Naive thymus-derived CD4-positive, alpha-beta T cell (primary cell): Measurements from ENCODE around the gene MCM7. TPM values are rescaled to one million over a fixed set of nuclear protein-coding genes. Genes with fewer than 3 reads are reported as not detected.

Experiments used
- ATAC-seq: fragments of 150-1000 bp; cut with Tn5 transposase; 2 replicates; pipeline ENCODE4 v1.10.0; 2021; ENCODE audit warnings: mild to moderate bottlenecking, moderate library complexity
- CTCF ChIA-PET: fragments of 350-600 bp; sonication (Branson Sonifier 250); formaldehyde crosslinking; loops from one replicate; lab custom pipeline; 2021; ENCODE audit warnings: antibody characterized with exemption; lab: Charles Lee
- POLR2A ChIA-PET: fragments of 350-600 bp; sonication (Branson Sonifier 250); formaldehyde crosslinking; loops from one replicate; lab custom pipeline; 2021; ENCODE audit warnings: antibody characterized with exemption, inconsistent platforms; lab: Charles Lee
- DNase-seq, 9 donors: peaks; one replicate each; pipeline versions ENCODE4 v3.0.0 to v3.0.0-alpha.2; 2020 to 2022; ENCODE audit warnings: mixed read lengths in 1 of 9
- H3K27ac ChIP-seq: one replicate; pipeline ENCODE4 v1.7.0; 2013; ENCODE audit warnings: mild to moderate bottlenecking, low read depth, low read length, moderate library complexity
- H3K27me3 ChIP-seq, 2 donors: one replicate each; pipeline ENCODE4 v1.7.0; 2013; ENCODE audit warnings: low read length in 2 of 2, mild to moderate bottlenecking in 2 of 2, moderate library complexity in 2 of 2; ENCODE audit not compliant: control insufficient read depth in 2 of 2, insufficient read depth in 2 of 2
- H3K36me3 ChIP-seq, 3 experiments: 1 replicate in 2 of 3; 2 replicates in 1 of 3; pipeline ENCODE4 v1.7.0; 2013; ENCODE audit warnings: low read length in 3 of 3, mild to moderate bottlenecking in 3 of 3, moderate library complexity in 1 of 3; ENCODE audit not compliant: insufficient read depth in 3 of 3, control insufficient read depth in 2 of 3
- H3K4me1 ChIP-seq, 2 donors: one replicate each; pipeline ENCODE4 v1.7.0; 2013; ENCODE audit warnings: low read length in 2 of 2, mild to moderate bottlenecking in 2 of 2, moderate library complexity in 1 of 2; ENCODE audit not compliant: control insufficient read depth in 2 of 2, insufficient read depth in 2 of 2
- H3K4me3 ChIP-seq: 2 replicates; pipeline ENCODE4 v1.7.0; 2013; ENCODE audit warnings: mild to moderate bottlenecking, low read length
- H3K9me3 ChIP-seq, 3 experiments: 1 replicate in 2 of 3; 2 replicates in 1 of 3; pipeline ENCODE4 v1.7.0; 2013; ENCODE audit warnings: low read length in 3 of 3; ENCODE audit not compliant: control insufficient read depth in 2 of 3
- H3K27ac Mint-ChIP-seq, 9 donors: one replicate each; pipeline ENCODE4 v1.8.0; 2020 to 2022; ENCODE audit warnings: mixed read lengths in 9 of 9, mild to moderate bottlenecking in 8 of 9, moderate library complexity in 5 of 9, inconsistent platforms in 2 of 9
- H3K27me3 Mint-ChIP-seq, 5 donors: one replicate each; pipeline ENCODE4 v1.8.0; 2021 to 2022; ENCODE audit warnings: mixed read lengths in 5 of 5, mild to moderate bottlenecking in 1 of 5
- H3K36me3 Mint-ChIP-seq, 5 donors: one replicate each; pipeline ENCODE4 v1.8.0; 2020 to 2022; ENCODE audit warnings: mixed read lengths in 5 of 5, mild to moderate bottlenecking in 3 of 5, inconsistent platforms in 1 of 5
- H3K4me1 Mint-ChIP-seq, 7 donors: one replicate each; pipeline ENCODE4 v1.8.0; 2020 to 2022; ENCODE audit warnings: mixed read lengths in 7 of 7, mild to moderate bottlenecking in 3 of 7, inconsistent platforms in 1 of 7
- H3K4me3 Mint-ChIP-seq, 10 donors: one replicate each; pipeline ENCODE4 v1.8.0; 2020 to 2022; ENCODE audit warnings: mild to moderate bottlenecking in 10 of 10, mixed read lengths in 10 of 10, moderate library complexity in 6 of 10, inconsistent platforms in 2 of 10
- H3K9me3 Mint-ChIP-seq, 11 donors: one replicate each; pipeline ENCODE4 v1.8.0; 2020 to 2022; ENCODE audit warnings: mixed read lengths in 11 of 11, mild to moderate bottlenecking in 4 of 11, inconsistent platforms in 1 of 11, moderate library complexity in 1 of 11
- intact Hi-C, 2 donors: fragments of 100-400 bp; cut with micrococcal nuclease; formaldehyde crosslinking; loops; one replicate each; pipeline ENCODE4 v1.15.1; 2023
- polyA plus RNA-seq, 2 donors: library from polyadenylated mRNA; unstranded; fragments of 300-500 nt; fragmentation: Illumina TruSeq; gene quantifications; one replicate each; pipeline ENCODE4 v1.2.3, GENCODE V29; 2021
- total RNA-seq, 6 experiments: library from RNA in 5 of 6; stranded (reverse) in 5 of 6; gene quantifications; 1 replicate in 5 of 6; 2 replicates in 1 of 6; pipeline ENCODE4 v1.2.3 and lab custom pipeline; 2021 to 2026

Gene MCM7
- total and polyA plus RNA-seq, 7 experiments from 2014 or later, result 29.5 to 263 (median 117) TPM

DNA sequence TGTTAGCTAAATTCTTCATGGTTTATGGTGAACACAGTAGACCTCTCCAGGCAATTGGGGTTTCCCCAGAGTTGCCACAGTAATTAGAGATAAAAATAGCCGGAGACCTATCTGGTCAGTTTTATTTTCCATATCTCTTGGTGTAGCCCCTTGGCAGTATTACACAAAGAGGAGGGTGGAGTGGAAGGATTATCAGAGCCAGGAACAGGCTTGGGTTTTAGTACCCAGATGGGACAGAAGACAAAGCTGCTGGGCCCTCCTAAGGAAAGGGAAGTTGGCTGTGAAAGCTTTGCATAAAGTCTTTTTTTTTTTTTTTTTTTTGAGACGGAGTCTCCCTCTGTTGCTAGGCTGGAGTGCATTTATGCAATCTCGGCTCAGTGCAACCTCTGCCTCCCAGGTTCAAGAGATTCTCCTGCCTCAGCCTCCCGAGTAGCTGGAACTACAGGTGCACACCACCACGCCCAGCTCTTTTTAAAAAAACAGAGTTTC, 41.9 kb downstream of the MCM7 start:
- Mint-ChIP-seq H3K4me3 (no peak overlapping the region), H3K27ac (peak overlapping the region in 1 of 9 donors; percentile 74), H3K27me3 (no peaks in the 10 kb centered on the region), H3K36me3 (peaks cover 0 to 26% (median 12%) of the 10 kb centered on the region in 5 donors), H3K9me3 (no peaks in the 10 kb centered on the region), H3K4me1 (peaks cover 0 to 5% (median 0%) of the 10 kb centered on the region in 7 donors)
- Histone ChIP-seq H3K4me3 (no peak overlapping the region), H3K4me1 (no peaks in the 10 kb centered on the region), H3K27me3 (no peaks in the 10 kb centered on the region), H3K27ac (no peak overlapping the region), H3K36me3 (peaks cover 0 to 43% (median 5%) of the 10 kb centered on the region in 3 experiments), H3K9me3 (no peaks in the 10 kb centered on the region)
- ATAC-seq (no peak), DNase-seq (no peak)
- POLR2A ChIA-PET, result interaction anchor here (1.2 to 1.8 kb wide), 2 partner anchors 11 to 140 kb away, joined by 4 to 6 read pairs; no protein-coding TSS in a partner anchor
- CTCF ChIA-PET, result interaction anchor here (1.0 kb wide), 1 partner anchor 12 kb away, joined by 3 read pairs; no protein-coding TSS in a partner anchor
- intact Hi-C loops, result no loop called here

DNA sequence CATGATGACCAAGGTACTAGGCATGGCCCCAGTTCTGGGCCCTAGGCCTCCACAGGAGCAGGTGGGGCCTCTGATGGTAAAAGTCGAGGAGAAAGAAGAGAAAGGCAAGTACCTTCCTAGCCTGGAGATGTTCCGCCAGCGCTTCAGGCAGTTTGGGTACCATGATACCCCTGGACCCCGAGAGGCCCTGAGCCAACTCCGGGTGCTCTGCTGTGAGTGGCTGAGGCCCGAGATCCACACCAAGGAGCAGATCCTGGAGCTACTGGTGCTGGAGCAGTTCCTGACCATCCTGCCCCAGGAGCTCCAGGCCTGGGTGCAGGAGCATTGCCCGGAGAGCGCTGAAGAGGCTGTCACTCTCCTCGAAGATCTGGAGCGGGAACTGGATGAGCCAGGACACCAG, 44.2 kb downstream of the MCM7 start:
- intact Hi-C loops, result no loop called here
- peaks cover 0 to 5% (median 2%) of the 10 kb centered on the region in 7 donors for H3K4me1 Mint-ChIP-seq
- Histone ChIP-seq H3K9me3 (no peaks in the 10 kb centered on the region), H3K36me3 (peaks cover 0 to 34% (median 5%) of the 10 kb centered on the region in 3 experiments), H3K4me1 (no peaks in the 10 kb centered on the region), H3K4me3 (no peak overlapping the region), H3K27me3 (no peaks in the 10 kb centered on the region), H3K27ac (no peak overlapping the region)
- no peak for ATAC-seq
- no peaks in the 10 kb centered on the region for H3K9me3 Mint-ChIP-seq
- peaks cover 0 to 19% (median 4%) of the 10 kb centered on the region in 5 donors for H3K36me3 Mint-ChIP-seq
- no peak overlapping the region for H3K4me3 Mint-ChIP-seq
- peak overlapping the region in 1 of 9 donors; percentile 45 for H3K27ac Mint-ChIP-seq
- no peaks in the 10 kb centered on the region for H3K27me3 Mint-ChIP-seq
- DNase-seq, result no peak
- CTCF ChIA-PET, result no interaction called here
- POLR2A ChIA-PET, result interaction anchor here (1.8 kb wide), 1 partner anchor 44 kb away, joined by 7 read pairs; the partner anchor contains the start of genes AP4M1 and MCM7

DNA sequence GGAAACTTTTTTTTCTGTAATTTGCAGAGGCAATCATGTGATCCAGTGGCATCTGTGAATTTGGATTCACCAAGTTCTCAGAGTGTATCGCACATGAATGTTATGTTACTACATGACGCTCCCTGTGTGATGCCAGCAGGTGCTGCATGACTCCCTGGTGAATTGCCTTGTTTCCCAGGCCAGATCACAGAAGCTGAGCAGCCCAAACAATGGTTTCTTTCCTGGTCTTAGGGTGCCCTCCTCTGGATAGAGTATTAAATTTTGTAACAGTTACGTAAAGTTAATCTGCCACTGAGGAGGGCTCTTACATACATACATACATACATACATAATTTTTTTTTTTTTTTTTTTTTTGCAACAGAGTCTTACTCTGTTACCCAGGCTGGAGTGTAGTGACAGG, 48.0 kb downstream of the MCM7 start:
- DNase-seq, result peak in 7 of 9 donors; percentile 16 to 57 (median 41)
- H3K4me3 ChIP-seq, result no peak overlapping the region
- no peaks in the 10 kb centered on the region for H3K27me3 ChIP-seq
- H3K4me1 ChIP-seq, result peaks cover 0 to 6% of the 10 kb centered on the region in 2 donors
- ChIA-PET CTCF (interaction anchor here (0.6 to 1.8 kb wide), 7 partner anchors 11 to 1217 kb away, joined by 3 to 4 read pairs (median 3); no protein-coding TSS in a partner anchor), POLR2A (no interaction called here)
- H3K4me1 Mint-ChIP-seq, result peaks cover 4 to 27% (median 25%) of the 10 kb centered on the region in 7 donors
- H3K9me3 ChIP-seq, result no peaks in the 10 kb centered on the region
- no peak overlapping the region for H3K27ac ChIP-seq
- H3K4me3 Mint-ChIP-seq, result no peak overlapping the region
- H3K36me3 Mint-ChIP-seq, result peaks cover 0 to 9% (median 2%) of the 10 kb centered on the region in 5 donors
- intact Hi-C loops, result loop anchor here (1.0 to 5.0 kb wide), 3 partner anchors 59 to 140 kb away; partner anchors contain the start of gene TRIM4 (in 1 of the 2)
- H3K27me3 Mint-ChIP-seq, result no peaks in the 10 kb centered on the region
- peak; percentile 44 for ATAC-seq
- no peak overlapping the region for H3K27ac Mint-ChIP-seq
- no peaks in the 10 kb centered on the region for H3K9me3 Mint-ChIP-seq
- H3K36me3 ChIP-seq, result peaks cover 0 to 22% (median 2%) of the 10 kb centered on the region in 3 experiments

DNA sequence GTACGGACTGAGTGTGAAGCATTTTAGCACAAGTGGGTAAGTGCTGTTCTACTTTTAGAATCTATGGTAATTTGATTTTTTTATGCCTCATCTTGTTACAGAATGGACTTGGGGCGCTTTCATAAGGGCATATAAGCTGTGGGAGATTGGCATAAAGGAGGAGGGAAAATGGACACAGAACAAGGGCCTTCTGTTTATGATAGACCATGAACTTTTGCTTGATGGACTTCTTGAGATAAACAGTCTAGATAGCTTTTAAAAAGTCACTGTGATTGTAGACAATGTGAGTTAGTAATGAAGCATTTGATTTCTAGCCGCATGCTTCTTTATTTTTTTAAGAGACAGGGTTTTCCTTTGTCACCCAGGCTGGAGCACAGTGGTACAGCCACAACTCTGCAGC, 49.6 kb downstream of the MCM7 start:
- POLR2A ChIA-PET, result interaction anchor here (0.6 to 1.1 kb wide), 3 partner anchors 75 to 609 kb away, joined by 3 read pairs; no protein-coding TSS in a partner anchor
- Histone ChIP-seq H3K4me1 (peaks cover 0 to 6% of the 10 kb centered on the region in 2 donors), H3K4me3 (no peak overlapping the region), H3K9me3 (no peaks in the 10 kb centered on the region), H3K27ac (no peak overlapping the region), H3K36me3 (peaks cover 0 to 7% (median 0%) of the 10 kb centered on the region in 3 experiments), H3K27me3 (no peaks in the 10 kb centered on the region)
- peak overlapping the region; percentile 10 to 68 (median 48) for H3K4me3 Mint-ChIP-seq
- CTCF ChIA-PET, result interaction anchor here (0.5 to 1.8 kb wide), 4 partner anchors 12 to 138 kb away, joined by 3 to 4 read pairs (median 4); no protein-coding TSS in a partner anchor
- peaks cover 0 to under 1% (median 0%) of the 10 kb centered on the region in 5 donors for H3K27me3 Mint-ChIP-seq
- intact Hi-C loops, result loop anchor here in 1 of 2 donors (5.0 kb wide), 1 partner anchor 134 kb away; the partner anchor contains the start of gene TRIM4
- no peak for DNase-seq
- H3K27ac Mint-ChIP-seq, result peak overlapping the region in 7 of 9 donors; percentile 19 to 88 (median 57)
- no peak for ATAC-seq
- H3K36me3 Mint-ChIP-seq, result no peaks in the 10 kb centered on the region
- H3K9me3 Mint-ChIP-seq, result no peaks in the 10 kb centered on the region
- peaks cover 4 to 27% (median 25%) of the 10 kb centered on the region in 7 donors for H3K4me1 Mint-ChIP-seq

DNA sequence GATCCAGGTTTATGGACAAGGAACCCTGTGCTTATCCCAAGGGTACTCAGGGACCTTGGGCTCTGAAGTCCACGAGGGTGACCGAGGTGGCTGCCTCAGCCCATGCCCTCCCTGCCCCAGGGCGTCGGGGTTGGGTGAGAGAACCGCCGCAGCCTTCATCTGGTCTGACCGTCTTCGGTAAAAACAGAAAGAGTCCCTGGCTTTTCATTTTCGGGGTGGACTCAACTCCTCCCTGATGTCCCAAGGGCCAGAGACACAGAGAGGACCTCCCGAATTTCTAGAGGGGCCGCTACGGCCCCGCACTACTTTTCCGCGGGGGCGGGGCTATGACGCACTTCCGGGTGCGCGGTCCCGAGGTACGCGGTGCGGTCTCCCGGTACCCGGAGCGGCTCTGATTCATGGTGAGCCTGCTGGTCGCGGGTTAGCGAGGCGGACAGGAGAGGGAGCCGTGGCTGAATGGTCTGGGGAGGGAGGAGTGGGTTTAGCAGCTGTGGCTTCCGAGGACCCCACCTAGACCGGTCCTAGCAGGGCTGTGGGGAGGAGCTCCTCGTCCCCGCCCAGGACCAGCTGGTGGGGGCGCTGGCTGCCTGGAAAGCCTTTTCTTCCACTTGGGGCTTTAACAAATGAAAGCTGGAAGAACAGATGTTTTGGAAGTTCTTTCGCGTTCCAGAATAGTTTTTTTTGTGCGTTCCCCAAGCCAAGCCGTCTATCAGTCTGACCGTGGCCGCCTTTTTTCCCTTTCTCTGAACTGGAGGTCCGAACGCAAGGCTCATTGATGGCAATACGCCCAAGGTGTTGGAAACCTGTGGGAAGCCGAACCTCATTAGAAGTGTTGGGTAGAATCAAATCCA, 51.5 kb downstream of the MCM7 start, which contains the start of gene ZSCAN21:
TSS of gene ZSCAN21 (plus strand) at position 334 of the 851 bp plus-strand sequence. CDS start 7,233 bp downstream, outside the sequence.
- H3K27me3 ChIP-seq, result no peaks in the 10 kb centered on the region
- ATAC-seq (peak; percentile 94), DNase-seq (peak; percentile 70 to 89 (median 78))
- ChIA-PET POLR2A (interaction anchor here (0.6 to 2.7 kb wide), 14 partner anchors 9 to 387 kb away, joined by 3 to 11 read pairs (median 5); partner anchors contain the start of genes MCM7, MEPCE, TRIM4 and ZCWPW1), CTCF (interaction anchor here (0.7 to 1.6 kb wide), 6 partner anchors 19 to 489 kb away, joined by 3 to 4 read pairs (median 4); partner anchors contain the start of genes AGFG2 and ZKSCAN1)
- peaks cover 0 to 7% (median 0%) of the 10 kb centered on the region in 3 experiments for H3K36me3 ChIP-seq
- H3K36me3 Mint-ChIP-seq, result no peaks in the 10 kb centered on the region
- H3K27ac ChIP-seq, result peak within 1 kb of the TSS; percentile 95
- peak within 1 kb of the TSS; percentile 92 for H3K4me3 ChIP-seq
- no peaks in the 10 kb centered on the region for H3K9me3 Mint-ChIP-seq
- peaks cover 0 to 3% (median 0%) of the 10 kb centered on the region in 5 donors for H3K27me3 Mint-ChIP-seq
- peak within 1 kb of the TSS; percentile 81 to 98 (median 97) for H3K27ac Mint-ChIP-seq
- intact Hi-C loops, result loop anchor here (1.0 to 5.0 kb wide), 9 partner anchors 31 to 380 kb away; partner anchors contain the start of genes TRIM4 (in 2 of the 2), ZKSCAN1 (in 2 of the 2), ZNF3 (in 2 of the 2) and AP4M1 (in 1 of the 2)
- H3K4me1 Mint-ChIP-seq, result peaks cover 4 to 29% (median 25%) of the 10 kb centered on the region in 7 donors
- H3K4me3 Mint-ChIP-seq, result peak within 1 kb of the TSS; percentile 86 to 95 (median 92)
- H3K4me1 ChIP-seq, result peaks cover 0 to 6% of the 10 kb centered on the region in 2 donors
- no peaks in the 10 kb centered on the region for H3K9me3 ChIP-seq
